GM18511 (cell line): ENCODE data around the gene TMED8.
"Not testable (repeated sequence)": the region's sequence is repeated elsewhere in the genome, so short reads cannot be mapped to it uniquely, and the experiment has no call there.

Experiments used
- ATAC-seq: cut with Tn5 transposase; IDR thresholded peaks from one replicate; pipeline ENCODE4 v1.9.1; 2021; ENCODE audit warnings: mild to moderate bottlenecking, moderate library complexity; ENCODE audit not compliant: unreplicated experiment

TMED8 gene

DNA sequence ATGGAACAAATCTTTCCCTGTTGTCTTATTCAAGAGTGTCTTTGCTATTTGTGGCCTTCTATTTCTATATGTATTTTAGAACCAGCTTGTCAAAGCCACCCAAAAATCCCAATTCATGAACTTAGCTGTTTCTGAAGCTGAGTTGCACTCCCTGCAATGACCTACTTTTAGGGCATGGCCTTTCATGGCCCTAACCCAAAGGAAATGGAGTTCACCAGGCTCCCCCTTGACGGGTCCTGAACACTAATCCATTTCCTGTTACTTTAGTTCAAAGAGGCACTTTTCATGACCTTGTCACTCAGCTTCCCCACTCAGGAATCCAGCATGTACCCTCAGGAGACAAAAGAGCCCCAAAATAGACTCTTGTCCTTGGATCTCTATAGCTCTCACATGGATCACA, 7.6 kb downstream of the TMED8 start:
- ATAC-seq, result no peak

GRCh38 chr14:77364146-77364545, 12.7 kb downstream of the TMED8 start:
- ATAC-seq, result no peak

GRCh38 chr14:77359626-77360025, 17.3 kb downstream of the TMED8 start:
- ATAC-seq, result no peak

GRCh38 chr14:77356899-77357298, 20.0 kb downstream of the TMED8 start:
- ATAC-seq, result no peak

- no peak for ATAC-seq
Measured at GRCh38 chr14:77355811-77356210, 21.1 kb downstream of the TMED8 start.

GRCh38 chr14:77353469-77354141, 23.3 kb downstream of the TMED8 start:
- ATAC-seq, result no peak

DNA sequence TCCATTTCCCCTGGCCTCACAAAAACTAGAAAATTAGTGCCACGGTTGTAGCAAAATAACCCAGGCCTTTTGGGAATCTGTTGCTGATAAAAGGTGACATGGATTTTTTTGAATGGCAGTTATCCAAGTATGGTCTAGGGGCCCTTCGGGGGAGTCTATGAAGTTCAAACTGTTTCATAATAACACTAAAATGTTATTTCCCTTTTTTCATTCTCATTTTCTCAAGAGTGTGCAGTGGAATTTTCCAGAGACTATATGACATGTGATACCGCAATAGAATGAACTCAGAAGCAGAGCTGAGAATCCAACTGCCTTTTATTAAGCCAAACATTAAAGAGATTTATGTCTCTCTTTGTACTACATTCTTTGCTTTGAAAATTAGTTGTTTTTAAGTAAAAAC, 29.1 kb downstream of the TMED8 start:
- ATAC-seq, result no peak

- ATAC-seq, result no peak
Measured at GRCh38 chr14:77346495-77346894, 30.4 kb downstream of the TMED8 start.

GRCh38 chr14:77344377-77344996, 32.4 kb downstream of the TMED8 start:
- no peak for ATAC-seq

GRCh38 chr14:77343662-77344061, 33.2 kb downstream of the TMED8 start:
- no peak for ATAC-seq

DNA sequence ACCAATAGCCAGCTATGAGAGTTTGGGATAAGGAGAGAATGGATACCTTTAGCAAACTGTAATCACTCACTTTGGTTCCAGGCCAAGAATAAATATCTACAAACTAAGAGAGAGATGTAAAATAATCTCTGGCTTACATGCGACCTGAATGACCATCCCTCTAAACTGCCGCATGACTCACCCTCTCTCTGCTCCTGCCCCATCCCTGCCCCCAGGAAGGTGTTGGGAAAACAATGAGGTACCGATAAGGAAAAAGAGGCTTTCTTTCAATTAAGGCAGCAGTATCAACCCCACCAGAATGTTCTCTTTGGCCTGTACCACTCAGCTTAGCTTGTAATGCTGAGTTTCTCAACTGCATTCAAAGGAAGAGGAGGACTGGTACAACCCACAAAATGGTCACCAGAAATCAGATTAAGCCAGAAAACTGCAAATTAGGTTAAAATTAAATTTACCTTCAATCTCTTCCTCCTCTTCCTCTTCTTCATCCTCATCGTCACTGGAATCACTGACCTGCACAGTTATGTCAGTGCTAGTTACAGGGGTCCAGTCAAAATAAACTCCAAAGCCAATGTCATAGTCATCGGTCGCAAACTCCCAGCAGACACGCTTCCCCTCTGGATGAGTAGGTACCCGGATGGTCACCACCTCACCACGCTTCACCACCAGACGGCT, 34.0 kb downstream of the TMED8 start:
- no peak for ATAC-seq

DNA sequence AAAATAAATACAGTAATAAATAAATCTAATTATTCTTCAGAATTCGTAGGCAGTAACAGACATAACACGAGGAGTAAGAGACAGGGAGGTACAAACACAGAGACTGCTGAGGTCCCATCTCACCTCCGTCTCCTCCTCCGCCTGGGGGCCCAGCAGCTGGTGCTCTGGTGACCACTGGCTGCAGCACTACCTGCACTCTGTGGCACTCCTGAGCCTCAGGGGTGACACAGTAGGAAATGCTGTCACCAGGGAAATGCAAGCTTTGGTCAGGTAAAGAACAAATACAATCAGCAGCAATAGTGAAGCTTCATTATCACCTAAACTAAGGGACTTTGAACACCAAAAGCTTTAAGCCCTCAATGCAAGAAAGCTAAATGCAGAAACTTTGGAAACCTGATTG, 36.5 kb downstream of the TMED8 start:
- no peak for ATAC-seq

DNA sequence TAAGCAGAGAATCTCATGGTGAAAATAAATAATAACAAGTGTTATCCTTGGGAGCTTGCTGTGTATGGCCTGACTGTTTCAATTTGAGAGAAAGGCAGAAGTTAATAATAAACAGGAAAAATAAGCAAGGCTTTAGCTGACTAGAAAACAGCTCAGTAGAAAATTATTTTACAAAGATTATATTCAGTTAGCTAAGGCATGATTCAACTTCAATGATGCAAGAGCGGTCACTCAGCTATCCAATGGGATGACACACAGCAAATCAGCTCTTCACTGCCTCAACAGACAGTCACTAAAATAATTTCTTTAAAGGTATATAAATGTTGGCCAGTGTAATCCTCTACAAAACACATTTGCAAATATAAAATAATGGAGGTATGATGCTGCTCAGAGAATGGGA, 37.5 kb downstream of the TMED8 start:
- ATAC-seq, result no peak

DNA sequence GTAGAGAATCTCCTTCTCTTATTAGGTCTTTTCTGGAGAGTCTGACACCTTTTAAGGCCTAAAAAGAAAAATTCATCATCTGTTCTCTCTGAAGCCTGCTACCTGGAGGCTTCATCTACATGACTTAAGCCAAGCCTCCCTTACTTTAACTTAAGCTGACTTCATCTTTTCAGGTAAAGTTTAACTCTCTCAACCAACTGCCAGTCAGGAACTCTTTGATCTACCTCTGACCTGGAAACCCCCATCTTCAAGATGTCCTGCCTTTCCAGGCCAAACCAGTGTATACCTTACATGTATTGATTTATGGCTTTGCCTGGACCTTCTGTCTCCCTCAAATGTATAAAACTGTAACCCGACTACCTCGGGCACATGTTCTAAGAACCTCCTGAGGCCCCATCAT, 38.6 kb downstream of the TMED8 start:
- ATAC-seq, result no peak

GRCh38 chr14:77337880-77338279, 39.0 kb downstream of the TMED8 start:
- no peak for ATAC-seq

DNA sequence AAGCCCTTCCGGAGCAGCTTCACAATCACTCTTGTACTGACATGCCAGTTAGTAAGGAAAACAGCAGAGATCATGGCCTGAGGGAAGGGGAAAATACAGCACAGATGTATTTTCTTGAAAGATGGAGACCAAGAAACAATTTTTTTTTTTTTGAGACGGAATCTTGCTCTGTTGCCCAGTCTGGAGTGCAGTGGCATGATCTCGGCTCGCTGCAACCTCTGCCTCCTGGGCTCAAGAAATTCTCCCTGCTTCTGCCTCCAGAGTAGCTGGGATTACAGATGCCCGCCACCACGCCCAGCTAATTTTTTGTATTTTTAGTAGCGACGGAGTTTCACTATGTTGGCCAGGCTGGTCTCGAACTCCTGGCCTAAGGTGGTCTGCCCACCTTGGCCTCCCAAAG, 39.6 kb downstream of the TMED8 start:
- not testable (repeated sequence) for ATAC-seq

DNA sequence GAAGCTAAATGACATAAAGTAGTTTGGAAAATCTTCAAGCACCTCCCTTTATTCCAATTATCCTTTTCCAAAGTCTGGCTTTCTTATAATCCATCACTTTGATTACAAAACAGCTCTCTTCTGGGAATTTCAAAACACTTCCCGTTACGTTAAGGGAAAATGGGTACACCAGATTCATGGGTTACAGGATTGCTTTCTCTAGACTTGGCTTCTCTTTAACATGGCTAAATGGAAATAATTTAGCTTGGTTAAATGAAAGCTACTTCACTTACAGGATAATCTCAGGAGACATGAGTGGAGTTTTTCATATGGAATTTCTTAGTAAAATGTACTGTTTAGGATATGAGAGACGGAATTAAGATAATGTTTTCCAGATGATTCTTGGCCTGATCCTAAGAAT, 41.3 kb downstream of the TMED8 start:
- no peak for ATAC-seq

GRCh38 chr14:77329872-77330271, 47.0 kb downstream of the TMED8 start:
- no peak for ATAC-seq

DNA sequence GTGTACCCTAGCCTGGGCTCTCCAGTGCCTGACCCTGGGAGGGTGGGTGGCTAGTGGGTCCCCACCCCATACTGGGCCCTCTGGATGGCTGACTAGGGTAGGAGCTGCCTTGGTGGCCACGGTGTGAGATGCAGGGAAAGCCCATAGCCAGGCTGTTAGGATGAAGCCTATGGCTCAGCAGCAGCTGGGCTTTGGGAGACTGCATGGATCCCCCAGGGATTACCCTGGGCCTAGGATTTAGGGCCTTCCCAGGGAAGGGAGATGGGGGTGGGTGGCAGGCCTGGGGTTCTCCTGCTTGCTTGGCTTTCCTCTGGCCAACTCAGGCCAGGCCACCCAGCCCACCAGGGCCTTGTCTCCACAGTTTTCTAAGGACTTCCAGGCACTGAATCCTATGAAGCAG, 49.8 kb downstream of the TMED8 start:
- no peak for ATAC-seq

- ATAC-seq, result no peak
Measured at GRCh38 chr14:77325746-77326094, 51.2 kb downstream of the TMED8 start.

GRCh38 chr14:77324816-77325745, 51.8 kb downstream of the TMED8 start:
- ATAC-seq, result no peak
